A673 (cell line): ENCODE measurements around the gene EEIG1.

Source experiments
- EZH2 ChIP-seq: fragments of 200-600 bp; sonication (generic); IDR thresholded peaks from 2 replicates; pipeline ENCODE4 v1.6.1; 2017; ENCODE audit warnings: borderline replicate concordance, low read depth, mild to moderate bottlenecking, mixed read lengths, antibody characterized with exemption, low read length; ENCODE audit not compliant: poor library complexity, severe bottlenecking
- TF ChIP-seq, protein P1 (sequence below): fragments of 300-800, 200-600 bp; sonication (generic); conservative IDR thresholded peaks from 2 replicates; pipeline ENCODE4 v1.5.1; 2017; ENCODE audit warnings: low read depth, mild to moderate bottlenecking, antibody characterized with exemption, low read length, moderate library complexity, mixed read lengths

DNA sequence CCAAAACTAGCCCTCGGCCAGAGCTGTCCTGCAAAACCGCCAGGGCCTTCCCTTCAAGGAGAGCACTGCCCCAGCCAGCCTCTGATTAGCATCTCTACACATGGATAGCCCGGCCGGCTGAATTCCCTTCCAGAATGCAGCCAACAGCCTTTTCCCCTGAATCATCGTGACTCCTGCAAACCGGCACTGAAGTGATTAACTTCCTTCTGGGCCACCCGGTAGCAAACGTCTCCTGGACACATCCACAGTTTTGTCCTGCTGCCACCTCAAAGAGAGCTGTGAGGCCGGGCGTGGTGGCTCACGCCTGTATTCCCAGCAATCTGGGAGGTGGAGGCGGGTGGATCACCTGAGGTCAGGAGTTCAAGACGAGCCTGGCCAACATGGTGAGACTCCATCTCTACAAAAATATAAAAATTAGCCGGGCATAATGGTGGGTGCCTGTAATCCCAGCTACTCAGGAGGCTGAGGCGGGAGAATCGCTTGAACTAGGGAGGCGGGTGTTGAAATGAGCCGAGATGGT, 21.1 kb upstream of the EEIG1 start:
- TF ChIP-seq, protein P1, sequence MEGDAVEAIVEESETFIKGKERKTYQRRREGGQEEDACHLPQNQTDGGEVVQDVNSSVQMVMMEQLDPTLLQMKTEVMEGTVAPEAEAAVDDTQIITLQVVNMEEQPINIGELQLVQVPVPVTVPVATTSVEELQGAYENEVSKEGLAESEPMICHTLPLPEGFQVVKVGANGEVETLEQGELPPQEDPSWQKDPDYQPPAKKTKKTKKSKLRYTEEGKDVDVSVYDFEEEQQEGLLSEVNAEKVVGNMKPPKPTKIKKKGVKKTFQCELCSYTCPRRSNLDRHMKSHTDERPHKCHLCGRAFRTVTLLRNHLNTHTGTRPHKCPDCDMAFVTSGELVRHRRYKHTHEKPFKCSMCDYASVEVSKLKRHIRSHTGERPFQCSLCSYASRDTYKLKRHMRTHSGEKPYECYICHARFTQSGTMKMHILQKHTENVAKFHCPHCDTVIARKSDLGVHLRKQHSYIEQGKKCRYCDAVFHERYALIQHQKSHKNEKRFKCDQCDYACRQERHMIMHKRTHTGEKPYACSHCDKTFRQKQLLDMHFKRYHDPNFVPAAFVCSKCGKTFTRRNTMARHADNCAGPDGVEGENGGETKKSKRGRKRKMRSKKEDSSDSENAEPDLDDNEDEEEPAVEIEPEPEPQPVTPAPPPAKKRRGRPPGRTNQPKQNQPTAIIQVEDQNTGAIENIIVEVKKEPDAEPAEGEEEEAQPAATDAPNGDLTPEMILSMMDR = no peak
- TF ChIP-seq EZH2 = no peak
